ENCODE measurements around the gene AMDHD2. TPM values are rescaled to one million over a fixed set of nuclear protein-coding genes. Genes with fewer than 3 reads are reported as not detected.

The AMDHD2 gene
- total and polyA plus RNA-seq, 2 of the 8 experiments (the other 6 are each of a cell fraction or from before 2014, with no cell fraction given), result 43.0 to 54.6 TPM

GRCh38 chr16:2490190-2491105, 29.7 kb upstream of the AMDHD2 start (continued):
- TF ChIP-seq MAX (IDR thresholded peaks at IDR 0.05) (no peak), TEAD4 (IDR thresholded peaks at IDR 0.05; ENCODE audit: low read depth, low read length) (no peak), POLR2AphosphoS5 (IDR thresholded peaks at IDR 0.05; ENCODE audit: low read depth, low read length) (no peak), POLR2A (IDR thresholded peaks at IDR 0.05; ENCODE audit: control extremely low read depth in 1 of 2, low read depth in 2 of 2, low read length in 2 of 2) (no peak), CTBP2 (IDR thresholded peaks at IDR 0.05; ENCODE audit: borderline replicate concordance, insufficient read depth, insufficient read length, low read length) (no peak), ATF2 (IDR thresholded peaks at IDR 0.05; ENCODE audit: low read length) (no peak)
- TF ChIP-seq, protein P1, sequence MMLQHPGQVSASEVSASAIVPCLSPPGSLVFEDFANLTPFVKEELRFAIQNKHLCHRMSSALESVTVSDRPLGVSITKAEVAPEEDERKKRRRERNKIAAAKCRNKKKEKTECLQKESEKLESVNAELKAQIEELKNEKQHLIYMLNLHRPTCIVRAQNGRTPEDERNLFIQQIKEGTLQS (IDR thresholded peaks at IDR 0.05; ENCODE audit: insufficient read depth, low read depth, low read length), result no peak
- TF ChIP-seq, protein P2, sequence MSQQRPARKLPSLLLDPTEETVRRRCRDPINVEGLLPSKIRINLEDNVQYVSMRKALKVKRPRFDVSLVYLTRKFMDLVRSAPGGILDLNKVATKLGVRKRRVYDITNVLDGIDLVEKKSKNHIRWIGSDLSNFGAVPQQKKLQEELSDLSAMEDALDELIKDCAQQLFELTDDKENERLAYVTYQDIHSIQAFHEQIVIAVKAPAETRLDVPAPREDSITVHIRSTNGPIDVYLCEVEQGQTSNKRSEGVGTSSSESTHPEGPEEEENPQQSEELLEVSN (IDR thresholded peaks at IDR 0.05), result no peak

Measured in H1 (cell line).